ENCODE data around the gene SPRED2. TPM values are rescaled to one million over a fixed set of nuclear protein-coding genes. Genes with fewer than 3 reads are reported as not detected.

The SPRED2 gene
- total and polyA plus RNA-seq, 3 donors from 2014 or later, result 10.0 to 14.1 (median 11.3) TPM

- WGBS, 2 donors, result 92 to 95% methylated on average over 4 of the region's 4 CpGs
- Histone ChIP-seq H3K27ac (no peak overlapping the region), H3K4me1 (peaks cover 28% of the 10 kb centered on the region), H3K27me3 (no peaks in the 10 kb centered on the region), H3K36me3 (ENCODE audit: low read depth, missing control alignments) (no peaks in the 10 kb centered on the region), H3K9me3 (no peaks in the 10 kb centered on the region), H3K4me3 (no peak overlapping the region)
- no peak for TF ChIP-seq POLR2A (IDR thresholded peaks at IDR 0.05)
- TF ChIP-seq CTCF (IDR thresholded peaks at IDR 0.05), result no peak
- DNase-seq, result no peak
- intact Hi-C loops (cut with DNase I; ENCODE audit: low total_unique reads), result no loop called here
Observed at GRCh38 chr2:65386989-65387388, 45.4 kb downstream of the SPRED2 start.

GRCh38 chr2:65386344-65386743, 46.1 kb downstream of the SPRED2 start:
- Histone ChIP-seq H3K9me3 (no peaks in the 10 kb centered on the region), H3K4me3 (no peak overlapping the region), H3K36me3 (ENCODE audit: low read depth, missing control alignments) (no peaks in the 10 kb centered on the region), H3K27ac (no peak overlapping the region), H3K27me3 (no peaks in the 10 kb centered on the region), H3K4me1 (peaks cover 30% of the 10 kb centered on the region)
- TF ChIP-seq CTCF (IDR thresholded peaks at IDR 0.05) (no peak), POLR2A (IDR thresholded peaks at IDR 0.05) (no peak)
- no peak for DNase-seq
- WGBS, 2 donors, result 90 to 95% methylated on average over 3 of the region's 3 CpGs
- intact Hi-C loops (cut with DNase I; ENCODE audit: low total_unique reads), result no loop called here

- TF ChIP-seq POLR2A (IDR thresholded peaks at IDR 0.05), result no peak
- 44 to 47% methylated on average over 17 of the region's 17 CpGs for WGBS, 2 donors
- no peaks in the 10 kb centered on the region for H3K36me3 ChIP-seq (ENCODE audit: low read depth, missing control alignments)
- no peaks in the 10 kb centered on the region for H3K27me3 ChIP-seq
- H3K4me1 ChIP-seq, result peaks cover 30% of the 10 kb centered on the region
- no peak overlapping the region for H3K4me3 ChIP-seq
- H3K9me3 ChIP-seq, result no peaks in the 10 kb centered on the region
- peak overlapping the region; percentile 74 to 76 for H3K27ac ChIP-seq
- intact Hi-C loops (cut with DNase I; ENCODE audit: low total_unique reads), result no loop called here
- DNase-seq, result peak; percentile 63
Observed at GRCh38 chr2:65383541-65384488, 48.6 kb downstream of the SPRED2 start.

- Histone ChIP-seq H3K36me3 (ENCODE audit: low read depth, missing control alignments) (no peaks in the 10 kb centered on the region), H3K4me1 (peaks cover 30% of the 10 kb centered on the region), H3K27ac (peak overlapping the region; percentile 74 to 76), H3K27me3 (no peaks in the 10 kb centered on the region), H3K9me3 (no peaks in the 10 kb centered on the region), H3K4me3 (no peak overlapping the region)
- 10 to 13% methylated on average over 11 to 20 of the region's 20 CpGs for WGBS, 2 donors
- no peak for TF ChIP-seq POLR2A (IDR thresholded peaks at IDR 0.05)
- TF ChIP-seq CTCF (IDR thresholded peaks at IDR 0.05), result no peak
- intact Hi-C loops (cut with DNase I; ENCODE audit: low total_unique reads), result no loop called here
- peak; percentile 78 for DNase-seq
Observed at GRCh38 chr2:65382776-65383357, 49.5 kb downstream of the SPRED2 start.

- H3K4me3 ChIP-seq, result no peak overlapping the region
- no peaks in the 10 kb centered on the region for H3K27me3 ChIP-seq
- TF ChIP-seq POLR2A (IDR thresholded peaks at IDR 0.05), result no peak
- intact Hi-C loops (cut with DNase I; ENCODE audit: low total_unique reads), result no loop called here
- H3K36me3 ChIP-seq (ENCODE audit: low read depth, missing control alignments), result no peaks in the 10 kb centered on the region
- no peaks in the 10 kb centered on the region for H3K9me3 ChIP-seq
- DNase-seq, result no peak
- peak overlapping the region in 1 of 2 donors; percentile 76 for H3K27ac ChIP-seq
- 17 to 23% methylated on average over 1 of the region's 1 CpG for WGBS, 2 donors
- H3K4me1 ChIP-seq, result peaks cover 30% of the 10 kb centered on the region
Observed at GRCh38 chr2:65382323-65382722, 50.1 kb downstream of the SPRED2 start.

All from testis (tissue), 3 donors.